GM23338 (cell line): ENCODE data around the gene RNASE11. TPM values are rescaled to one million over a fixed set of nuclear protein-coding genes. Genes with fewer than 3 reads are reported as not detected.
A peak's percentile ranks its signal among the peaks of the same experiment; 100 is the strongest.

Experiments
- ATAC-seq: fragments of 200-7000 bp; cut with Tn5 transposase; 3 replicates; pipeline ENCODE4 v1.9.1; 2020
- DNase-seq: peaks from one replicate; pipeline ENCODE4 v3.0.0-alpha.2; 2015; ENCODE audit warnings: low spot score
- H2AFZ ChIP-seq: fragments of 200-600 bp; sonication (generic); 2 replicates; pipeline ENCODE4 v1.8.0; 2016; ENCODE audit warnings: antibody characterized with exemption, mild to moderate bottlenecking, moderate library complexity
- H3F3A ChIP-seq: fragments of 200-600 bp; sonication (generic); replicated peaks from 2 replicates; pipeline ENCODE4 v1.8.0; 2017; ENCODE audit warnings: antibody characterized with exemption, mixed run types, low read depth
- H3K27ac ChIP-seq: fragments of 200-600 bp; sonication (generic); 2 replicates; pipeline ENCODE4 v1.6.1; 2016; ENCODE audit warnings: low read depth
- H3K27me3 ChIP-seq: fragments of 200-600 bp; sonication (generic); 2 replicates; pipeline ENCODE4 v1.8.0; 2016; ENCODE audit warnings: mild to moderate bottlenecking, mixed run types, moderate library complexity; ENCODE audit not compliant: insufficient read depth
- H3K36me3 ChIP-seq: fragments of 200-600 bp; sonication (generic); 2 replicates; pipeline ENCODE4 v1.8.0; 2016; ENCODE audit warnings: mild to moderate bottlenecking; ENCODE audit not compliant: insufficient read depth
- H3K4me1 ChIP-seq: fragments of 200-600 bp; sonication (generic); 2 replicates; pipeline ENCODE4 v1.8.0; 2016; ENCODE audit warnings: mild to moderate bottlenecking, moderate library complexity; ENCODE audit not compliant: insufficient read depth
- H3K4me2 ChIP-seq: fragments of 200-600 bp; sonication (generic); 2 replicates; pipeline ENCODE4 v1.7.1; 2017; ENCODE audit warnings: mixed run types
- H3K4me3 ChIP-seq: fragments of 200-600 bp; sonication (generic); 2 replicates; pipeline ENCODE4 v1.6.1; 2016; ENCODE audit warnings: mixed run types
- H3K79me2 ChIP-seq: fragments of 200-600 bp; sonication (generic); replicated peaks from 2 replicates; pipeline ENCODE4 v1.8.0; 2017; ENCODE audit warnings: mild to moderate bottlenecking; ENCODE audit not compliant: insufficient read depth
- H3K9me2 ChIP-seq: fragments of 200-600 bp; sonication (generic); 2 replicates; pipeline ENCODE4 v1.8.0; 2017; ENCODE audit not compliant: insufficient read depth
- H4K20me1 ChIP-seq: fragments of 200-600 bp; sonication (generic); replicated peaks from 2 replicates; pipeline ENCODE4 v1.8.0; 2017; ENCODE audit warnings: mild to moderate bottlenecking; ENCODE audit not compliant: insufficient read depth
- H3K27ac Mint-ChIP-seq: 2 replicates; pipeline ENCODE4 v1.8.0; 2020; ENCODE audit warnings: inconsistent platforms, mild to moderate bottlenecking, moderate library complexity, mixed read lengths
- H3K27me3 Mint-ChIP-seq: 3 replicates; pipeline ENCODE4 v1.8.0; 2022; ENCODE audit warnings: low read depth, mild to moderate bottlenecking, moderate library complexity, mixed read lengths, inconsistent platforms; ENCODE audit not compliant: insufficient read depth, poor library complexity
- H3K36me3 Mint-ChIP-seq: 3 replicates; pipeline ENCODE4 v1.8.0; 2021; ENCODE audit warnings: low read depth, mild to moderate bottlenecking, inconsistent platforms, moderate library complexity, mixed read lengths
- H3K4me1 Mint-ChIP-seq: 3 replicates; pipeline ENCODE4 v1.8.0; 2020; ENCODE audit warnings: mild to moderate bottlenecking, inconsistent platforms, mixed read lengths
- H3K4me3 Mint-ChIP-seq: 3 replicates; pipeline ENCODE4 v1.8.0; 2021; ENCODE audit warnings: moderate library complexity, mild to moderate bottlenecking, inconsistent platforms, mixed read lengths
- H3K9me3 Mint-ChIP-seq: 3 replicates; pipeline ENCODE4 v1.8.0; 2020; ENCODE audit warnings: moderate library complexity, mild to moderate bottlenecking, inconsistent platforms, mixed read lengths
- CREB1 ChIP-seq: fragments of 250-450 bp; sonication (Bioruptor Pico); IDR thresholded peaks from 2 replicates; pipeline ENCODE4 v1.5.0; 2020; ENCODE audit warnings: low read depth, mild to moderate bottlenecking, moderate library complexity
- CTCF ChIP-seq, 2 experiments: fragments of 200-600 bp in 1 of 2; sonication (generic) in 1 of 2; conservative IDR thresholded peaks; 2 replicates each; pipeline versions ENCODE4 v1.5.1 to v1.6.1; 2016 to 2017; ENCODE audit warnings: antibody characterized with exemption in 2 of 2, low read depth in 2 of 2, mild to moderate bottlenecking in 2 of 2, moderate library complexity in 1 of 2
- ETS1 ChIP-seq: IDR thresholded peaks from 2 replicates; pipeline ENCODE4 v1.6.1; 2016; ENCODE audit warnings: antibody characterized with exemption
- EZH2 ChIP-seq: fragments of 200-600 bp; sonication (generic); IDR thresholded peaks from one replicate; pipeline ENCODE4 v1.8.0; 2017; ENCODE audit warnings: antibody characterized with exemption, mild to moderate bottlenecking, low read depth; ENCODE audit not compliant: unreplicated experiment
- EZH2phosphoT487 ChIP-seq: fragments of 200-600 bp; sonication (generic); IDR thresholded peaks from one replicate; pipeline ENCODE4 v1.8.1; 2018; ENCODE audit warnings: antibody characterized with exemption; ENCODE audit not compliant: unreplicated experiment
- JUNB ChIP-seq: IDR thresholded peaks from one replicate; pipeline ENCODE4 v1.6.1; 2016; ENCODE audit warnings: antibody characterized with exemption; ENCODE audit not compliant: unreplicated experiment
- NANOG ChIP-seq: IDR thresholded peaks from 2 replicates; pipeline ENCODE4 v1.6.1; 2016; ENCODE audit warnings: antibody characterized with exemption, borderline replicate concordance
- POLR2AphosphoS5 ChIP-seq: IDR thresholded peaks from 2 replicates; pipeline ENCODE4 v1.6.1; 2016; ENCODE audit warnings: antibody characterized with exemption, low read depth
- REST ChIP-seq: IDR thresholded peaks from one replicate; pipeline ENCODE4 v1.6.1; 2018; ENCODE audit warnings: antibody characterized with exemption; ENCODE audit not compliant: unreplicated experiment
- STAT1 ChIP-seq: IDR thresholded peaks from one replicate; pipeline ENCODE4 v1.6.1; 2016; ENCODE audit warnings: antibody characterized with exemption; ENCODE audit not compliant: unreplicated experiment
- ZNF114 ChIP-seq: fragments of 250-450 bp; sonication (Bioruptor Pico); IDR thresholded peaks from 2 replicates; pipeline ENCODE4 v1.5.0; 2020; ENCODE audit warnings: mild to moderate bottlenecking, moderate library complexity
- ZNF331 ChIP-seq: fragments of 250-450 bp; sonication (Bioruptor Pico); IDR thresholded peaks from 2 replicates; pipeline ENCODE4 v1.5.0; 2020; ENCODE audit warnings: low read depth, mild to moderate bottlenecking, moderate library complexity
- ZNF462 ChIP-seq: fragments of 250-450 bp; sonication (Bioruptor Pico); IDR thresholded peaks from 2 replicates; pipeline ENCODE4 v1.5.0; 2020; ENCODE audit warnings: mild to moderate bottlenecking, moderate library complexity
- polyA plus RNA-seq: library from polyadenylated mRNA; unstranded; fragments of >200 nt; fragmentation: Nextera tagmentation; extraction: Ambion mirVana; gene quantifications from 2 replicates; pipeline ENCODE4 v1.2.1, GENCODE V29; 2016
- total RNA-seq: library from RNA; depleted of rRNA; stranded (reverse); fragments of >200 nt; shearing (Covaris generic); gene quantifications from 2 replicates; pipeline ENCODE4 v1.2.3, GENCODE V29; 2014

RNASE11 gene
- total and polyA plus RNA-seq, 2 experiments from 2014 or later = not detected

- TF ChIP-seq EZH2 (no peak), REST (no peak), EZH2phosphoT487 (no peak), NANOG (no peak), ZNF114 (CRISPR knock-in tag) (no peak), ZNF331 (CRISPR knock-in tag) (no peak), STAT1 (no peak), CTCF (conservative IDR thresholded peaks at IDR 0.05; ENCODE audit: low read depth in 2 of 2) (peak; percentile 81 to 99), POLR2AphosphoS5 (no peak), CREB1 (CRISPR knock-in tag) (peak; percentile 61; the same call in 1 of the 2 replicates), ZNF462 (CRISPR knock-in tag) (no peak), ETS1 (no peak), JUNB (no peak)
Measured at GRCh38 chr14:20609215-20610001, 21.6 kb upstream of the RNASE11 start.

More at GRCh38 chr14:20609215-20610001, 21.6 kb upstream of the RNASE11 start:
- no peaks in the 10 kb centered on the region for H3K9me3 Mint-ChIP-seq
- no peaks in the 10 kb centered on the region for H3K27me3 Mint-ChIP-seq
- peak; percentile 92 for DNase-seq
- ATAC-seq = peak; percentile 12
- Histone ChIP-seq H4K20me1 (no peaks in the 10 kb centered on the region), H3F3A (no peaks in the 10 kb centered on the region; the same call in 1 of the 2 replicates), H3K4me1 (peaks cover 26% of the 10 kb centered on the region), H2AFZ (peak overlapping the region; percentile 14; the same call in 1 of the 2 replicates), H3K27me3 (peaks cover 11% of the 10 kb centered on the region; the same call in 1 of the 2 replicates), H3K79me2 (no peaks in the 10 kb centered on the region), H3K4me2 (peak overlapping the region; percentile 79), H3K36me3 (no peaks in the 10 kb centered on the region), H3K4me3 (peak overlapping the region; percentile 77), H3K9me2 (peaks cover 6% of the 10 kb centered on the region; the same call in 1 of the 2 replicates), H3K27ac (no peak overlapping the region)
- no peak overlapping the region for H3K4me3 Mint-ChIP-seq
- peaks cover 11% of the 10 kb centered on the region for H3K4me1 Mint-ChIP-seq
- H3K36me3 Mint-ChIP-seq = no peaks in the 10 kb centered on the region
- H3K27ac Mint-ChIP-seq = no peak overlapping the region
